ENCODE data around the gene RNPEP.
"Not testable (repeated sequence)": the region's sequence is repeated elsewhere in the genome, so short reads cannot be mapped to it uniquely, and the experiment has no call there.

The RNPEP gene

DNA sequence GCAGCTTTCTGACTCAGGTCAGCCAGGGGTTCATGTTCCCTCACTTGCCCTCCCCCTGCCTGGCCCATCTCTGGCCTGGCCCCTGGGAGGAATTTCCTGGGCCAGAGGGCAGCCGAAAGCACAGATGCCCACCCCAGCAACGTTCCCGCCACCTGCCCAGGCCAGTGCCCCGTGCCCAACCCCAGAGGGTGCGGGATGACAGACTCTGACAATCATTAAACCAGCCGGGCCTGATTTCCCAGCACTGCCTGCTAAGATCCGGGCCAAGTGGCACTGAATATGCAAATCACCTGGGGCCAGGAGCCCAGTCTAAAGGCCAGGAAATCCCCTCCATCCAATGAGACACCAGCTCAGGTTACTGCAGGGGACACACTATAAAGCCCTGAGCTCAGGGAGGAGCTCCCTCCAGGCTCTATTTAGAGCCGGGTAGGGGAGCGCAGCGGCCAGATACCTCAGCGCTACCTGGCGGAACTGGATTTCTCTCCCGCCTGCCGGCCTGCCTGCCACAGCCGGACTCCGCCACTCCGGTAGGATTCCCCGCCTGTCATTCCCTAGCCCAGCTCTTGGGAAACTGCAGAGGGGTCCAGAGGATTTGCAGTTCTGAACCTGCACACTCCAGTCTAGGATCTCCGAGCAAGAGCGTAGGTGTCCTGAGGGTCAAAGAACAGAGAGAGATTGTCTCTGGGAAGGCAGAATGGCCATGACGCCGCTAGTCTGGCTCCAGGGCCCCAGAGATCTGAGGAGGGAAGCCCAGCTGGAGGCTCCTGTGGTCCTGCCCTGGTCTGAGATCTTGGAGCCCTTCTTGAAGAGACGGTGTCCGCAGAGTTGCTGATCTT lies 27.9 kb downstream of the RNPEP start, which contains the start of gene ELF3:
Gene ELF3 (plus strand): TSS at position 408 of the 836 bp plus-strand sequence. CDS start 550 bp downstream, outside the sequence.
- no peak for DNase-seq (ENCODE audit: low read depth in 2 of 2)

DNA sequence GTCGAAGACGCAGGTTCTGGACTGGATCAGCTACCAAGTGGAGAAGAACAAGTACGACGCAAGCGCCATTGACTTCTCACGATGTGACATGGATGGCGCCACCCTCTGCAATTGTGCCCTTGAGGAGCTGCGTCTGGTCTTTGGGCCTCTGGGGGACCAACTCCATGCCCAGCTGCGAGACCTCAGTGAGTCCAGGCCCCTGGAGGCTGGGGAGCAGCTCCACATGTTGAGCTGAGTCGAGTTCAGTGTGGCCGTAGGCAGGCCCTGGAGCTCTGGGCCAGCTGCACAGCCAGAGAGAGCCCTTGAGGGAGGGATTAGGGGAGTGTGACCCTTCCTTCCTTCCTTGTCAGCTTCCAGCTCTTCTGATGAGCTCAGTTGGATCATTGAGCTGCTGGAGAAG lies 29.5 kb downstream of the RNPEP start:
- no peak for DNase-seq (ENCODE audit: low read depth in 2 of 2)

- no peak for DNase-seq (ENCODE audit: low read depth in 2 of 2)
These were observed 30.4 kb downstream of the RNPEP start for GRCh38 chr1:202012544-202013478.

- DNase-seq (ENCODE audit: low read depth in 2 of 2): no peak
These were observed 31.2 kb downstream of the RNPEP start for GRCh38 chr1:202013603-202014002.

DNA sequence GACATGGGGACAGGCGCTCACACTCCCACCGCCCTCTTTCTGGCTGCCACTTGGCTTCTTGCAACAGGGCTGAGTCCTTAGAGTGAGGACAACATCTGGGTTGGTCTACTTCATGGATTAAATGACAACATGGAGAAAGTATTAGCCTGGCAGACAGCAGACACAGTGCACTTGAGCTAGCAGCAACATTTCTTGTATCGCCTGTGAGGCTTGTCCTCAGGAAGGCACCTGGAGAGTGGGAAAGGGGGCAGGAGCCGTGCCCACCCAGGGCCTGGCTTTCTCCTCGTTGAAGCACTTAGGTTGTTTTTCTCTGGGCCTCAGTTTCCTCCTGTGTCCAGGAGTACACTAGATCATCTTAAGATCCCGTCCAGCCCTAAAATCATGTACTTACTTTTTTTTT lies 31.6 kb downstream of the RNPEP start:
- DNase-seq (ENCODE audit: low read depth in 2 of 2): no peak

- no peak for DNase-seq (ENCODE audit: low read depth in 2 of 2)
These were observed 32.6 kb downstream of the RNPEP start for GRCh38 chr1:202014915-202015661.

- DNase-seq (ENCODE audit: low read depth in 2 of 2): no peak
These were observed 33.2 kb downstream of the RNPEP start for GRCh38 chr1:202015662-202015937.

DNA sequence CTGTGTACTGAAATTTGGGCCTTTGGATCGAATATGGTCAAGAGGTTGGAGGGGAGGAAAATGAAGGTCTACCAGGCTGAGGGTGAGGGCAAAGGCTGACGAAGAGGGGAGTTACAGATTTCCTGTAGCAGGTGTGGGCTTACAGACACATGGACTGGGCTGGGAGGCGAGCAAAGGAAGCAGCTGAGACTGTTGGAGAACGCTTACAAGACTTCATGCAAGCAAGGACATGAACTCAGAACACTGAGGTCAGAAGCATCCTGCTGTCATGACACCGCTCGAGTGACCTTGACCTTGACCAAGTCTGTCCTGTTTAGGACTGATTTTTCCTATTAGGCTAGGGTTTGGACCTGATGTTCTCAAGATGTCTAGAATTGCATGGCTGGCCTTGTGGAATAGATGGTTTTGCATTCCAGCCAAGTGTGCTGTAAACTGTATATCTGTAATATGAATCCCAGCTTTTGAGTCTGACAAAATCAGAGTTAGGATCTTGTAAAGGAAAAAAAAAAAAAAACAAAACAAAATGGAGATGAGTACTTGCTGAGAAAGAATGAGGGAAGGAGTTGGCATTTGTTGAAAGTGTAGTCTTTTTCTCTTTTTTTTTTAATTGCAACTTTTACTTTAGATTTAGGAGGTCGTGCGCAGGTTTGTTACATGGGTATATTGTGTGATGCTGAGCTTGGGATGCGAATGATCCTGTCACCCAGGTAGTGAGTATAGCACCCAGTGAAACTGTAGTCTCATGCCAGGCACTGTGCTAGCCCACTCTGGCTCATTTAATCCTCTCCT lies 33.8 kb downstream of the RNPEP start:
- DNase-seq (ENCODE audit: low read depth in 2 of 2): no peak

- DNase-seq (ENCODE audit: low read depth in 2 of 2): no peak
These were observed 34.6 kb downstream of the RNPEP start for GRCh38 chr1:202016811-202017748.

GRCh38 chr1:202017749-202018467 lies 35.5 kb downstream of the RNPEP start:
- DNase-seq (ENCODE audit: low read depth in 2 of 2): no peak

GRCh38 chr1:202018468-202019234 lies 36.2 kb downstream of the RNPEP start:
- DNase-seq (ENCODE audit: low read depth in 2 of 2): no peak

DNA sequence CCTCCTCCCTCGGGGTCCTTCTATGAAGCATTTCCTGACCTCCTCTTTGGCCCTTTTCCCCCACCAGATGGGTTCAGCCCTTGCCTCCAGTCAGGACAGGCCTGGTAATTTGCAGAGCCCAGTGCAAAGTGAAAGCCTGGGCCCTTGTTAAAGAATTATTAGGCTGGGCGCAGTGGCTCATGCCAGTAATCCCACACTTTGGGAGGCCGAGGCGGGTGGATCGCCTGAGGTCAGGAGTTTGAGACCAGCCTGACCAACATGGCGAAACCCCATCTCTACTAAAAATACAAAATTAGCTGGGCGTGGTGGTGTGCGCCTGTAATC lies 36.7 kb downstream of the RNPEP start:
- not testable (repeated sequence) for DNase-seq (ENCODE audit: low read depth in 2 of 2)

DNA sequence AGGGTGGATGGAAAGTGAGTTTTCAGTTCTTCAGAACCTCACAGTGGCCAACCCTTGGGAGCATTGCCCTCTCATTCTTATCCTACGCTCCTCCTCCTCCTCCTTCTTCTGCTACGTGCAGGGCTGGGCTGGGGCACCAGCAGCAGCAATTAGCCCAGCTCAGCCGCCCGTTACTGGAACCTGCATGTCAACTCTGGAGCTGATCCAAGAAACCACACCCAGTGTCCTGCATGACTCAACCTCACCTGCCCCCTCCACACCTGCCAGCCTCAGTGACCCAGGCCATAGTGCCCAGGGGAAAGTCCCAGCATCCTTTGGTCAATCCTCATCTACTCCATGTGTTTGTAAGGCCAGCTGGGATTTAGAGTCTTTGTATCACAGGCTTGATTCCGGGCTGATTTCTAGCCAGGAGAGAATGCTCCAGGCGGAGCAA lies 40.6 kb downstream of the RNPEP start:
- DNase-seq (ENCODE audit: low read depth in 2 of 2): no peak

- no peak for DNase-seq (ENCODE audit: low read depth in 2 of 2)
These were observed 46.8 kb downstream of the RNPEP start for GRCh38 chr1:202029171-202029665.

DNA sequence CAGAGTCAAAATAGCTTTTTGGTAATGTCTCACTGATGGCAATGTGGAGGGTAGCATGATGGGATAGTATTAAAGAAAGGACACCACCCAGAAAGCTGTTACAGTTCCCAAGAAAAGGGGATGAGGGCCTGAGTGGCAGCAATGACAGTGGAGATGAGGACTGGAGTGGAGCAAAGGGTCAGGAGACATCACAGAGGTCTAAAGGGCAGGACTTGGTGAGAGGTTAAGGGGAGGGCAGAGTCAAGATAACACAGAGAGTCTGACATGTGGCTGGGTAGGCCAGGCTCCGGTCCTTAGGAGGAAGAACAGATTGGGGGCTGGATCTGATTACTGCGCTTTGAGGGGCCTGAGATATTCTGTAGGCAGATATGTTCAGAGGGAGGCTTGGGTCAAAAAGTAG lies 47.3 kb downstream of the RNPEP start:
- no peak for DNase-seq (ENCODE audit: low read depth in 2 of 2)

GRCh38 chr1:202031796-202032195 lies 49.3 kb downstream of the RNPEP start:
- no peak for DNase-seq (ENCODE audit: low read depth in 2 of 2)

DNA sequence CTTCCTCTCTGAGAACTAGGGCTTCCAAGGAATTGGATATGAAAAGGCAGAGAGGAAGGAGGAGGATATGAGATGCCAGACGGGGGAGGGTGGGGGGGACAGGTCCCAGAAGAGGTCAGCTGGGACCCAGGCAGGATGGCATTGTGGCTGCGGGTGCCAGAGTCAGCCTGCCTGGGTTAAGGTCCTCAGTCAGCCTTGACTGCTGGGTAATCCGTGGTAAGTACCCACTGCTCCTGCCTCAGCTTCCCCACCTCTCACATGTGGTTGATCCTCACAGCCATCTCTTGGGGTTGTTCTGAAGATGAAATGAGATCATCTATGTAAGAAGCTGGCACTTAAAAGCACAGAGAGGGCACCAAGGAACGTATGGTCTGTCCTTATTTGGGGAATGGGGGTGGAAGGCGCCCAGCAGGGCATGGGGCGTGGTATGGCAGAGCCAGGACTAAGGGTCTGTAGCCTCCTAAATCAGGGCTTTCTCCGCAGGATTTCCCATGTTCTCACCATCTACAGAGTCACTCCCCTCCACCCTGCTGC lies 51.8 kb downstream of the RNPEP start:
- DNase-seq (ENCODE audit: low read depth in 2 of 2): no peak

- no peak for DNase-seq (ENCODE audit: low read depth in 2 of 2)
These were observed 52.4 kb downstream of the RNPEP start for GRCh38 chr1:202034683-202035462.

All from stimulated activated CD4-positive, alpha-beta T cell treated with anti-CD3 and anti-CD28 coated beads, Interleukin-12 subunit alpha, Interleukin-12 subunit beta, amount 100 ng/mL, for 24 hours (primary cell).